Spleen (tissue), 7 donors: Measurements from ENCODE around the gene MYMX.

Source experiments
- CTCF ChIP-seq, 11 experiments: fragments of 200-600 bp in 7 of 11; fragments of 450-650 bp in 4 of 11; sonication (generic) in 4 of 11; IDR thresholded peaks in 8 of 11; conservative IDR thresholded peaks in 3 of 11; 1 replicate in 7 of 11; 2 replicates in 4 of 11; pipeline versions ENCODE4 v1.4.0 to v1.8.0; 2016 to 2021; ENCODE audit warnings: antibody characterized with exemption in 11 of 11, inconsistent platforms in 4 of 11, mild to moderate bottlenecking in 1 of 11
- POLR2A ChIP-seq, 3 donors: fragments of 450-650 bp; IDR thresholded peaks; one replicate each; pipeline ENCODE4 v1.5.1; 2017; ENCODE audit warnings: antibody characterized with exemption in 3 of 3, mild to moderate bottlenecking in 1 of 3
- donor health status: DM: no; HTN: no; CAD: no; lungs with moderate emphysema.
- donor health status: DM: no; HTN: no; CAD: no.
- donor health status: DM: no; HTN: no; CAD: no.

- TF ChIP-seq CTCF (IDR thresholded peaks at IDR 0.05 in 8 of 11, conservative IDR thresholded peaks at IDR 0.05 in 3 of 11) (no peak), POLR2A (IDR thresholded peaks at IDR 0.05) (no peak)
Observed at GRCh38 chr6:44202332-44202971, 14.3 kb upstream of the MYMX start.
